ENCODE results near the gene KDM5A. TPM values are rescaled to one million over a fixed set of nuclear protein-coding genes. Genes with fewer than 3 reads are reported as not detected.

KDM5A gene
- total and polyA plus RNA-seq, 2 experiments from 2014 or later = 47.1 to 48.3 TPM

- TF ChIP-seq, protein P1, sequence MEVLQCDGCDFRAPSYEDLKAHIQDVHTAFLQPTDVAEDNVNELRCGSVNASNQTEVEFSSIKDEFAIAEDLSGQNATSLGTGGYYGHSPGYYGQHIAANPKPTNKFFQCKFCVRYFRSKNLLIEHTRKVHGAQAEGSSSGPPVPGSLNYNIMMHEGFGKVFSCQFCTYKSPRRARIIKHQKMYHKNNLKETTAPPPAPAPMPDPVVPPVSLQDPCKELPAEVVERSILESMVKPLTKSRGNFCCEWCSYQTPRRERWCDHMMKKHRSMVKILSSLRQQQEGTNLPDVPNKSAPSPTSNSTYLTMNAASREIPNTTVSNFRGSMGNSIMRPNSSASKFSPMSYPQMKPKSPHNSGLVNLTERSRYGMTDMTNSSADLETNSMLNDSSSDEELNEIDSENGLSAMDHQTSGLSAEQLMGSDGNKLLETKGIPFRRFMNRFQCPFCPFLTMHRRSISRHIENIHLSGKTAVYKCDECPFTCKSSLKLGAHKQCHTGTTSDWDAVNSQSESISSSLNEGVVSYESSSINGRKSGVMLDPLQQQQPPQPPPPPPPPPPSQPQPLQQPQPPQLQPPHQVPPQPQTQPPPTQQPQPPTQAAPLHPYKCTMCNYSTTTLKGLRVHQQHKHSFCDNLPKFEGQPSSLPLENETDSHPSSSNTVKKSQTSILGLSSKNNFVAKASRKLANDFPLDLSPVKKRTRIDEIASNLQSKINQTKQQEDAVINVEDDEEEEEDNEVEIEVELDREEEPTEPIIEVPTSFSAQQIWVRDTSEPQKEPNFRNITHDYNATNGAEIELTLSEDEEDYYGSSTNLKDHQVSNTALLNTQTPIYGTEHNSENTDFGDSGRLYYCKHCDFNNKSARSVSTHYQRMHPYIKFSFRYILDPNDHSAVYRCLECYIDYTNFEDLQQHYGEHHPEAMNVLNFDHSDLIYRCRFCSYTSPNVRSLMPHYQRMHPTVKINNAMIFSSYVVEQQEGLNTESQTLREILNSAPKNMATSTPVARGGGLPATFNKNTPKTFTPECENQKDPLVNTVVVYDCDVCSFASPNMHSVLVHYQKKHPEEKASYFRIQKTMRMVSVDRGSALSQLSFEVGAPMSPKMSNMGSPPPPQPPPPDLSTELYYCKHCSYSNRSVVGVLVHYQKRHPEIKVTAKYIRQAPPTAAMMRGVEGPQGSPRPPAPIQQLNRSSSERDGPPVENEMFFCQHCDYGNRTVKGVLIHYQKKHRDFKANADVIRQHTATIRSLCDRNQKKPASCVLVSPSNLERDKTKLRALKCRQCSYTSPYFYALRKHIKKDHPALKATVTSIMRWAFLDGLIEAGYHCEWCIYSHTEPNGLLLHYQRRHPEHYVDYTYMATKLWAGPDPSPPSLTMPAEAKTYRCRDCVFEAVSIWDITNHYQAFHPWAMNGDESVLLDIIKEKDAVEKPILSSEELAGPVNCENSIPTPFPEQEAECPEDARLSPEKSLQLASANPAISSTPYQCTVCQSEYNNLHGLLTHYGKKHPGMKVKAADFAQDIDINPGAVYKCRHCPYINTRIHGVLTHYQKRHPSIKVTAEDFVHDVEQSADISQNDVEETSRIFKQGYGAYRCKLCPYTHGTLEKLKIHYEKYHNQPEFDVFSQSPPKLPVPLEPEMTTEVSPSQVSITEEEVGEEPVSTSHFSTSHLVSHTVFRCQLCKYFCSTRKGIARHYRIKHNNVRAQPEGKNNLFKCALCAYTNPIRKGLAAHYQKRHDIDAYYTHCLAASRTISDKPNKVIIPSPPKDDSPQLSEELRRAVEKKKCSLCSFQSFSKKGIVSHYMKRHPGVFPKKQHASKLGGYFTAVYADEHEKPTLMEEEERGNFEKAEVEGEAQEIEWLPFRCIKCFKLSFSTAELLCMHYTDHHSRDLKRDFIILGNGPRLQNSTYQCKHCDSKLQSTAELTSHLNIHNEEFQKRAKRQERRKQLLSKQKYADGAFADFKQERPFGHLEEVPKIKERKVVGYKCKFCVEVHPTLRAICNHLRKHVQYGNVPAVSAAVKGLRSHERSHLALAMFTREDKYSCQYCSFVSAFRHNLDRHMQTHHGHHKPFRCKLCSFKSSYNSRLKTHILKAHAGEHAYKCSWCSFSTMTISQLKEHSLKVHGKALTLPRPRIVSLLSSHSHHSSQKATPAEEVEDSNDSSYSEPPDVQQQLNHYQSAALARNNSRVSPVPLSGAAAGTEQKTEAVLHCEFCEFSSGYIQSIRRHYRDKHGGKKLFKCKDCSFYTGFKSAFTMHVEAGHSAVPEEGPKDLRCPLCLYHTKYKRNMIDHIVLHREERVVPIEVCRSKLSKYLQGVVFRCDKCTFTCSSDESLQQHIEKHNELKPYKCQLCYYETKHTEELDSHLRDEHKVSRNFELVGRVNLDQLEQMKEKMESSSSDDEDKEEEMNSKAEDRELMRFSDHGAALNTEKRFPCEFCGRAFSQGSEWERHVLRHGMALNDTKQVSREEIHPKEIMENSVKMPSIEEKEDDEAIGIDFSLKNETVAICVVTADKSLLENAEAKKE (CRISPR knock-in tag; IDR thresholded peaks at IDR 0.05) = no peak
Measured at GRCh38 chr12:256958-257357, 132.2 kb downstream of the KDM5A start (continued).

- Histone ChIP-seq H3K27me3 (ENCODE audit: insufficient read depth) (no peaks in the 10 kb centered on the region), H3K4me2 (no peak overlapping the region), H3K79me2 (replicated peaks; ENCODE audit: insufficient read depth) (no peaks in the 10 kb centered on the region), H2AFZ (no peak overlapping the region), H3K36me3 (ENCODE audit: insufficient read depth) (no peaks in the 10 kb centered on the region), H3K4me1 (ENCODE audit: insufficient read depth) (no peaks in the 10 kb centered on the region), H4K20me1 (replicated peaks; ENCODE audit: insufficient read depth) (no peaks in the 10 kb centered on the region), H3K4me3 (no peak overlapping the region), H3K27ac (ENCODE audit: low read depth) (no peak overlapping the region), H3F3A (replicated peaks; ENCODE audit: low read depth) (no peaks in the 10 kb centered on the region), H3K9me2 (ENCODE audit: insufficient read depth) (no peaks in the 10 kb centered on the region; the same call in 1 of the 2 replicates)
- no peaks in the 10 kb centered on the region for H3K9me3 Mint-ChIP-seq
- no peak for DNase-seq (ENCODE audit: low spot score)
- peaks cover 8% of the 10 kb centered on the region for H3K27me3 Mint-ChIP-seq (ENCODE audit: insufficient read depth, low read depth, poor library complexity)
- H3K4me1 Mint-ChIP-seq = peaks cover 12% of the 10 kb centered on the region
- no peak for ATAC-seq
- H3K36me3 Mint-ChIP-seq (ENCODE audit: low read depth) = no peaks in the 10 kb centered on the region
- H3K4me3 Mint-ChIP-seq = no peak overlapping the region
- H3K27ac Mint-ChIP-seq = no peak overlapping the region
- no peak for TF ChIP-seq ZNF114 (CRISPR knock-in tag; IDR thresholded peaks at IDR 0.05)
Measured at GRCh38 chr12:256225-256624, 132.9 kb downstream of the KDM5A start.

GRCh38 chr12:254912-255311 lies 134.2 kb downstream of the KDM5A start:
- TF ChIP-seq, protein P2, sequence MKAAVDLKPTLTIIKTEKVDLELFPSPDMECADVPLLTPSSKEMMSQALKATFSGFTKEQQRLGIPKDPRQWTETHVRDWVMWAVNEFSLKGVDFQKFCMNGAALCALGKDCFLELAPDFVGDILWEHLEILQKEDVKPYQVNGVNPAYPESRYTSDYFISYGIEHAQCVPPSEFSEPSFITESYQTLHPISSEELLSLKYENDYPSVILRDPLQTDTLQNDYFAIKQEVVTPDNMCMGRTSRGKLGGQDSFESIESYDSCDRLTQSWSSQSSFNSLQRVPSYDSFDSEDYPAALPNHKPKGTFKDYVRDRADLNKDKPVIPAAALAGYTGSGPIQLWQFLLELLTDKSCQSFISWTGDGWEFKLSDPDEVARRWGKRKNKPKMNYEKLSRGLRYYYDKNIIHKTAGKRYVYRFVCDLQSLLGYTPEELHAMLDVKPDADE (IDR thresholded peaks at IDR 0.05) = no peak
- TF ChIP-seq EZH2 (IDR thresholded peaks at IDR 0.05; ENCODE audit: low read depth, unreplicated experiment) = no peak
- TF ChIP-seq NANOG (IDR thresholded peaks at IDR 0.05; ENCODE audit: borderline replicate concordance) = no peak
- no peak for TF ChIP-seq POLR2AphosphoS5 (IDR thresholded peaks at IDR 0.05; ENCODE audit: low read depth)
- no peak for TF ChIP-seq CREB1 (CRISPR knock-in tag; IDR thresholded peaks at IDR 0.05; ENCODE audit: low read depth)
- TF ChIP-seq, protein P3, sequence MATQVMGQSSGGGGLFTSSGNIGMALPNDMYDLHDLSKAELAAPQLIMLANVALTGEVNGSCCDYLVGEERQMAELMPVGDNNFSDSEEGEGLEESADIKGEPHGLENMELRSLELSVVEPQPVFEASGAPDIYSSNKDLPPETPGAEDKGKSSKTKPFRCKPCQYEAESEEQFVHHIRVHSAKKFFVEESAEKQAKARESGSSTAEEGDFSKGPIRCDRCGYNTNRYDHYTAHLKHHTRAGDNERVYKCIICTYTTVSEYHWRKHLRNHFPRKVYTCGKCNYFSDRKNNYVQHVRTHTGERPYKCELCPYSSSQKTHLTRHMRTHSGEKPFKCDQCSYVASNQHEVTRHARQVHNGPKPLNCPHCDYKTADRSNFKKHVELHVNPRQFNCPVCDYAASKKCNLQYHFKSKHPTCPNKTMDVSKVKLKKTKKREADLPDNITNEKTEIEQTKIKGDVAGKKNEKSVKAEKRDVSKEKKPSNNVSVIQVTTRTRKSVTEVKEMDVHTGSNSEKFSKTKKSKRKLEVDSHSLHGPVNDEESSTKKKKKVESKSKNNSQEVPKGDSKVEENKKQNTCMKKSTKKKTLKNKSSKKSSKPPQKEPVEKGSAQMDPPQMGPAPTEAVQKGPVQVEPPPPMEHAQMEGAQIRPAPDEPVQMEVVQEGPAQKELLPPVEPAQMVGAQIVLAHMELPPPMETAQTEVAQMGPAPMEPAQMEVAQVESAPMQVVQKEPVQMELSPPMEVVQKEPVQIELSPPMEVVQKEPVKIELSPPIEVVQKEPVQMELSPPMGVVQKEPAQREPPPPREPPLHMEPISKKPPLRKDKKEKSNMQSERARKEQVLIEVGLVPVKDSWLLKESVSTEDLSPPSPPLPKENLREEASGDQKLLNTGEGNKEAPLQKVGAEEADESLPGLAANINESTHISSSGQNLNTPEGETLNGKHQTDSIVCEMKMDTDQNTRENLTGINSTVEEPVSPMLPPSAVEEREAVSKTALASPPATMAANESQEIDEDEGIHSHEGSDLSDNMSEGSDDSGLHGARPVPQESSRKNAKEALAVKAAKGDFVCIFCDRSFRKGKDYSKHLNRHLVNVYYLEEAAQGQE (IDR thresholded peaks at IDR 0.05; ENCODE audit: unreplicated experiment) = no peak
- no peak for TF ChIP-seq ZNF114 (CRISPR knock-in tag; IDR thresholded peaks at IDR 0.05)
- no peak for TF ChIP-seq EZH2phosphoT487 (IDR thresholded peaks at IDR 0.05; ENCODE audit: unreplicated experiment)
- TF ChIP-seq ZNF331 (CRISPR knock-in tag; IDR thresholded peaks at IDR 0.05; ENCODE audit: low read depth) = no peak
- TF ChIP-seq JUNB (IDR thresholded peaks at IDR 0.05; ENCODE audit: unreplicated experiment) = no peak
- Mint-ChIP-seq H3K9me3 (no peaks in the 10 kb centered on the region), H3K4me3 (no peak overlapping the region), H3K36me3 (ENCODE audit: low read depth) (no peaks in the 10 kb centered on the region), H3K27ac (no peak overlapping the region), H3K27me3 (ENCODE audit: insufficient read depth, low read depth, poor library complexity) (peaks cover 8% of the 10 kb centered on the region), H3K4me1 (peaks cover 12% of the 10 kb centered on the region)
- Histone ChIP-seq H3K4me3 (no peak overlapping the region), H3K79me2 (replicated peaks; ENCODE audit: insufficient read depth) (no peaks in the 10 kb centered on the region), H3K4me2 (no peak overlapping the region), H3F3A (replicated peaks; ENCODE audit: low read depth) (no peaks in the 10 kb centered on the region), H2AFZ (no peak overlapping the region), H3K4me1 (ENCODE audit: insufficient read depth) (no peaks in the 10 kb centered on the region), H3K27me3 (ENCODE audit: insufficient read depth) (no peaks in the 10 kb centered on the region), H3K9me2 (ENCODE audit: insufficient read depth) (no peaks in the 10 kb centered on the region; the same call in 1 of the 2 replicates), H3K27ac (ENCODE audit: low read depth) (no peak overlapping the region), H3K36me3 (ENCODE audit: insufficient read depth) (no peaks in the 10 kb centered on the region), H4K20me1 (replicated peaks; ENCODE audit: insufficient read depth) (no peaks in the 10 kb centered on the region)
- DNase-seq (ENCODE audit: low spot score) = no peak
- no peak for ATAC-seq
